UCSD-AML1 (cell line): ENCODE measurements around the gene MLC1.

Source experiments
- DNase-seq: peaks from one replicate; lab custom pipeline; 2025; ENCODE audit not compliant: unreplicated experiment; lab: John Stamatoyannopoulos, UW

MLC1 gene

GRCh38 chr22:50085211-50085972, at the start of gene MLC1:
MLC1 (minus strand) TSS chr22:50085426; CDS start chr22:50084902, 524 bp downstream.
- DNase-seq = peak; percentile 81

- DNase-seq = no peak
Measured at GRCh38 chr22:50134481-50134880, 49.3 kb upstream of the MLC1 start.

GRCh38 chr22:50131894-50132293, 46.7 kb upstream of the MLC1 start:
- DNase-seq = no peak

- DNase-seq = no peak
Measured at GRCh38 chr22:50129121-50129736, 44.0 kb upstream of the MLC1 start.

- DNase-seq = no peak
Measured at GRCh38 chr22:50125029-50125428, 39.8 kb upstream of the MLC1 start.

- no peak for DNase-seq
Measured at GRCh38 chr22:50123119-50123518, 37.9 kb upstream of the MLC1 start.

- no peak for DNase-seq
Measured at GRCh38 chr22:50121202-50121740, 36.0 kb upstream of the MLC1 start.

- DNase-seq = no peak
Measured at GRCh38 chr22:50119768-50120251, 34.6 kb upstream of the MLC1 start.

- DNase-seq = no peak
Measured at GRCh38 chr22:50119169-50119767, 34.0 kb upstream of the MLC1 start.

- peak; percentile 51 for DNase-seq
Measured at GRCh38 chr22:50118557-50119168, 33.4 kb upstream of the MLC1 start.

GRCh38 chr22:50118129-50118528, 32.9 kb upstream of the MLC1 start:
- DNase-seq = no peak

GRCh38 chr22:50117168-50117762, 32.0 kb upstream of the MLC1 start:
- DNase-seq = no peak

- DNase-seq = no peak
Measured at GRCh38 chr22:50115693-50116092, 30.5 kb upstream of the MLC1 start.

- DNase-seq = no peak
Measured at GRCh38 chr22:50114221-50115021, 29.2 kb upstream of the MLC1 start.

GRCh38 chr22:50112151-50113118, 27.2 kb upstream of the MLC1 start:
- peak; percentile 86 for DNase-seq

- DNase-seq = no peak
Measured at GRCh38 chr22:50111056-50111455, 25.8 kb upstream of the MLC1 start.

- no peak for DNase-seq
Measured at GRCh38 chr22:50107529-50107928, 22.3 kb upstream of the MLC1 start.

GRCh38 chr22:50105208-50106100, 20.2 kb upstream of the MLC1 start:
- peak; percentile 52 for DNase-seq
